Measurements from ENCODE around the gene THADA.

DNA sequence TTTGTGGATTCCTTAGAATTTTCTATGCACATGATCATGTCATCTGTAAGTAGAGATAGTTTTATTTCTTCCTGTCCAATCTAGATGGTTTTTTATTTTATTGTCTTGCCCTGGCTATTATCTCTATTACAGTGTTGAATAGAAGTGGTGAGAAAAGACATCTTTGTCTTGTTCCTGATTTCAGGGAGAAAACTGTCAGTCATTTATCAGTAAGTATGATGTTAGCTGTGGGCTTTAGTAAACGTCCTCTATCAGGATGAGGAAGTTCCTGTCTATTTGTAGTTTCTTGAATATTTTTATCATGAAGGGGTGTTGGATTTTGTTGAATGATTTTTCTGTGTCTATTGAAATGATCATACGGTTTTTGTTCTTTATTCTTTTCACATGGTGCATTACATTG lies 46.5 kb upstream of the THADA start:
- TF ChIP-seq, protein P1, sequence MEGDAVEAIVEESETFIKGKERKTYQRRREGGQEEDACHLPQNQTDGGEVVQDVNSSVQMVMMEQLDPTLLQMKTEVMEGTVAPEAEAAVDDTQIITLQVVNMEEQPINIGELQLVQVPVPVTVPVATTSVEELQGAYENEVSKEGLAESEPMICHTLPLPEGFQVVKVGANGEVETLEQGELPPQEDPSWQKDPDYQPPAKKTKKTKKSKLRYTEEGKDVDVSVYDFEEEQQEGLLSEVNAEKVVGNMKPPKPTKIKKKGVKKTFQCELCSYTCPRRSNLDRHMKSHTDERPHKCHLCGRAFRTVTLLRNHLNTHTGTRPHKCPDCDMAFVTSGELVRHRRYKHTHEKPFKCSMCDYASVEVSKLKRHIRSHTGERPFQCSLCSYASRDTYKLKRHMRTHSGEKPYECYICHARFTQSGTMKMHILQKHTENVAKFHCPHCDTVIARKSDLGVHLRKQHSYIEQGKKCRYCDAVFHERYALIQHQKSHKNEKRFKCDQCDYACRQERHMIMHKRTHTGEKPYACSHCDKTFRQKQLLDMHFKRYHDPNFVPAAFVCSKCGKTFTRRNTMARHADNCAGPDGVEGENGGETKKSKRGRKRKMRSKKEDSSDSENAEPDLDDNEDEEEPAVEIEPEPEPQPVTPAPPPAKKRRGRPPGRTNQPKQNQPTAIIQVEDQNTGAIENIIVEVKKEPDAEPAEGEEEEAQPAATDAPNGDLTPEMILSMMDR (IDR thresholded peaks at IDR 0.05; ENCODE audit: poor library complexity), result no peak
- no peak for TF ChIP-seq EZH2phosphoT487 (IDR thresholded peaks at IDR 0.05; ENCODE audit: low read depth, severe bottlenecking, unreplicated experiment)
- TF ChIP-seq EZH2 (IDR thresholded peaks at IDR 0.05; ENCODE audit: borderline replicate concordance), result no peak

Data from hepatocyte (in vitro differentiated cells).